HFF-Myc (cell line): ENCODE measurements around the gene KIR2DL1.
"Not testable (repeated sequence)": the region's sequence is repeated elsewhere in the genome, so short reads cannot be mapped to it uniquely, and the experiment has no call there.

Experiments
- DNase-seq: peaks from one replicate; pipeline ENCODE4 v3.0.0-alpha.2; 2011; ENCODE audit warnings: low read depth; ENCODE audit errors: extremely low read depth
- H3K4me3 ChIP-seq: replicated peaks from 2 replicates; pipeline ENCODE4 v1.5.1; 2011; ENCODE audit warnings: low read depth, mild to moderate bottlenecking, control low read depth, low read length
- CTCF ChIP-seq: IDR thresholded peaks from 2 replicates; pipeline ENCODE4 v1.5.1; 2012; ENCODE audit warnings: mild to moderate bottlenecking, low read depth, low read length, control low read depth; ENCODE audit errors: missing control alignments

The KIR2DL1 gene

GRCh38 chr19:54769646-54770045 is at the start of gene KIR2DL1:
Gene KIR2DL1, plus strand, starts transcription at chr19:54769793. Its CDS starts 58 bp downstream, at chr19:54769851.
- not testable (repeated sequence) for H3K4me3 ChIP-seq, DNase-seq

- no peak within 1 kb of the TSS for H3K4me3 ChIP-seq
- DNase-seq: no peak
- TF ChIP-seq CTCF: no peak
Observed at GRCh38 chr19:54724142-54724541, 45.5 kb upstream of the KIR2DL1 start, which contains the start of gene KIR3DL3. Gene KIR3DL3, plus strand, starts transcription at chr19:54724442. Its CDS starts 55 bp downstream, at chr19:54724497.

- no peak for DNase-seq
- TF ChIP-seq CTCF: no peak
- H3K4me3 ChIP-seq: no peak overlapping the region
Observed at GRCh38 chr19:54724644-54725043, 44.9 kb upstream of the KIR2DL1 start.

- no peak overlapping the region for H3K4me3 ChIP-seq
- no peak for DNase-seq
- TF ChIP-seq CTCF: no peak
Observed at GRCh38 chr19:54725321-54725720, 44.3 kb upstream of the KIR2DL1 start.

- H3K4me3 ChIP-seq: no peak overlapping the region
- TF ChIP-seq CTCF: no peak
- DNase-seq: no peak
Observed at GRCh38 chr19:54727562-54727961, 42.0 kb upstream of the KIR2DL1 start.

GRCh38 chr19:54728167-54728566 is 41.4 kb upstream of the KIR2DL1 start:
- no peak for TF ChIP-seq CTCF
- no peak overlapping the region for H3K4me3 ChIP-seq
- no peak for DNase-seq

GRCh38 chr19:54729416-54730188 is 40.0 kb upstream of the KIR2DL1 start:
- H3K4me3 ChIP-seq: no peak overlapping the region
- DNase-seq: no peak
- TF ChIP-seq CTCF: no peak
